HFF-Myc (cell line): Measurements from ENCODE around the gene BIRC6.

ENCODE experiments used
- DNase-seq: peaks from one replicate; pipeline ENCODE4 v3.0.0-alpha.2; 2011; ENCODE audit warnings: low read depth; ENCODE audit errors: extremely low read depth
- H3K4me3 ChIP-seq: replicated peaks from 2 replicates; pipeline ENCODE4 v1.5.1; 2011; ENCODE audit warnings: low read depth, mild to moderate bottlenecking, control low read depth, low read length
- TF ChIP-seq, protein P1 (sequence below): IDR thresholded peaks from 2 replicates; pipeline ENCODE4 v1.5.1; 2012; ENCODE audit warnings: mild to moderate bottlenecking, low read depth, low read length, control low read depth; ENCODE audit errors: missing control alignments

Gene BIRC6

DNA sequence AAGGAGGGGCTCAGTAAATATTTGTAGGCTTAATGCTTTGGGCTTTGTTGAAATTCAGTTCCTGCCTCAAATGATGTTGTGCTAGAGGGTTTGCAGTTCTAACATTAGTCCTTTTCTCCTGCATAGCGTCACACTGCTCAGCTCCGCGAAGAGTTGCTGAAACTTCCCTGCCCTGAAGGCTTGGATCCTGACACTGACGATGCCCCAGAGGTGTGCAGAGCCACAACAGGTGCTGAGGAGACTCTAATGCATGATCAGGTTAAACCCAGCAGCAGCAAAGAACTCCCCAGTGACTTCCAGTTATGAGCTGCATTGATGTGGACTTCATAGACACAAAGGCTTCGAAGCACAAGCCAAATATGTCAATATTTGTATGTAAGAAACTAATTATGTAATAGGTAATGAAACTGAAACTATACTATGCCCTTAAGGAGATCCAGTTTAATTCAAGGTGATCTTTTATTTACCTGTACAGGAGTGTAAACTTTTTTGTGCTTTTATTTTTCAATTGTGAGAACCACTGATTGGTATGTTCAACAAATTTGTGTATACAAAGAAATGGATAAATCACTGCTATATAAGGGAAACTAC is 260.9 kb downstream of the BIRC6 start:
- no peak overlapping the region for H3K4me3 ChIP-seq
- TF ChIP-seq, protein P1, sequence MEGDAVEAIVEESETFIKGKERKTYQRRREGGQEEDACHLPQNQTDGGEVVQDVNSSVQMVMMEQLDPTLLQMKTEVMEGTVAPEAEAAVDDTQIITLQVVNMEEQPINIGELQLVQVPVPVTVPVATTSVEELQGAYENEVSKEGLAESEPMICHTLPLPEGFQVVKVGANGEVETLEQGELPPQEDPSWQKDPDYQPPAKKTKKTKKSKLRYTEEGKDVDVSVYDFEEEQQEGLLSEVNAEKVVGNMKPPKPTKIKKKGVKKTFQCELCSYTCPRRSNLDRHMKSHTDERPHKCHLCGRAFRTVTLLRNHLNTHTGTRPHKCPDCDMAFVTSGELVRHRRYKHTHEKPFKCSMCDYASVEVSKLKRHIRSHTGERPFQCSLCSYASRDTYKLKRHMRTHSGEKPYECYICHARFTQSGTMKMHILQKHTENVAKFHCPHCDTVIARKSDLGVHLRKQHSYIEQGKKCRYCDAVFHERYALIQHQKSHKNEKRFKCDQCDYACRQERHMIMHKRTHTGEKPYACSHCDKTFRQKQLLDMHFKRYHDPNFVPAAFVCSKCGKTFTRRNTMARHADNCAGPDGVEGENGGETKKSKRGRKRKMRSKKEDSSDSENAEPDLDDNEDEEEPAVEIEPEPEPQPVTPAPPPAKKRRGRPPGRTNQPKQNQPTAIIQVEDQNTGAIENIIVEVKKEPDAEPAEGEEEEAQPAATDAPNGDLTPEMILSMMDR: no peak
- no peak for DNase-seq

DNA sequence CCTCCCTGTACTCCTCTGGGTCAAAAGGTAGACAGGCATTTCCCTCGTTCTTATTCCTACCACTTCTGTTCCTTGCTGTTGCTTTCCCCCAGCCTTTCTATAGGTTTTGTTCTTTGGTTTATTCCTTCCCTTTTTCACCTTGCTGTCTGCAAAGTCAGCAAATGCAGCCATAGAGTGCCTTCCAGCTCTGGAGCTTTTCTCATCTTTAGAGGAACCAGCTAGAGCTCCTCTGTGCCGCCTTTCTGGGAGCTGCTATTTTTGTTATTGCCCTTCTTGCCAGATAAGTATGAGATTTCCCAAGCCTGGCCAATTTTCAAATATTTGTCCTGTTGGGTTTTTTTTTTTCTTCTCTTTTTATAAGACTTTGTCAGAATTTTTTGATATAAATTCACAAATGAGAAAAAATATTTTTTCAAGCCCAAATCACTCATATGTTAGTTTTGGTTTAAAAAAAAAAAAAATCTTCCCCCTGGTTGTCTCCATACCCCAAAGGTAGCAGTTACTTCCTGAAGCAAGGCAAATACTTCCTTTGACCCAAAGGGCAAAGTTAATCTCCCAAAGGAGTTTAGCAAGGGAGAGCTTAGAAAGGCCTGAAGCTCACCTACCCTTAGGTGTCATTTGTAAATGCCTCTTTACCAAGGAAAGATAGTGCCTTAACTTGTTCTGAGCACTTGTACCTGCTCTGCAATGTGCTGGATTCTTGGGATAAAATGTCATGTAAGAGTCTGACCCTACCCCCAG is 265.9 kb downstream of the BIRC6 start:
- no peak for DNase-seq
- no peak overlapping the region for H3K4me3 ChIP-seq
- TF ChIP-seq, protein P1: no peak

DNA sequence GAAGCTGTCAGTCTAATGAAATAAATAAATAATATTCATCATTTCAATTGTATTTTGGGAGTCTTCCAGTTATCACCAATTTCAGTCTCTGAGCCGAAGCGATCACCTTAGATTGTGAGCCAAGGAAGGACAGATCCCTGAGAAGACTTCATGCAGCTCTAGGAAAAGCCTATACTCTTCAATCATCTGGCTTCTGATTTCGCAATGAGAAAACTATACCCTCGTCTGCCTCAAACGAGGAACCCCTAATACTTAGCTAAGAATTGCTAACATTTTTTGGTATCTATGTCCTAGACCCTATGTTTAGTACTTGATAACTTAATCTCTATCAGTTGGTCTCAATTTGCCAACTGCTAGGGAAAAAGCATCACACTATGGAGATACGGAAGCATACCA is 266.5 kb downstream of the BIRC6 start:
- H3K4me3 ChIP-seq: no peak overlapping the region
- TF ChIP-seq, protein P1: no peak
- no peak for DNase-seq

DNA sequence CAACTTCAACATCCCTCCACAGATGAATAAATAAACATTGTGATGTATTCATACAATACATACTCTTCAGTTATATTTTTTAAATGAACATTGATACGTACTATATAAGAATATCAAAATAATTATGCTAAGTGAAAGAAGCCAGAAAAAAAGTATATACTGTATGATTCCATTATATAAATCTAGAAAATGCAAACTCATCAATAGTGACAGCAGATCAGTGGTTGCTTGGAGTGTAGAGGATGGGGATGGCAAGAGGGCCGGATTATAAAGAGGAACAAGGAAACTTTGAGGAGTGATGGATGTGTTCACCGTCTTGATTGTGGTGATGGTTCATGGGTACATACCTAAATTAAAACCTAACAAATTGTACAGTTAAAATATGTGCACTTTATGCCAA is 268.0 kb downstream of the BIRC6 start:
- no peak for DNase-seq
- TF ChIP-seq, protein P1: no peak
- no peak overlapping the region for H3K4me3 ChIP-seq

DNA sequence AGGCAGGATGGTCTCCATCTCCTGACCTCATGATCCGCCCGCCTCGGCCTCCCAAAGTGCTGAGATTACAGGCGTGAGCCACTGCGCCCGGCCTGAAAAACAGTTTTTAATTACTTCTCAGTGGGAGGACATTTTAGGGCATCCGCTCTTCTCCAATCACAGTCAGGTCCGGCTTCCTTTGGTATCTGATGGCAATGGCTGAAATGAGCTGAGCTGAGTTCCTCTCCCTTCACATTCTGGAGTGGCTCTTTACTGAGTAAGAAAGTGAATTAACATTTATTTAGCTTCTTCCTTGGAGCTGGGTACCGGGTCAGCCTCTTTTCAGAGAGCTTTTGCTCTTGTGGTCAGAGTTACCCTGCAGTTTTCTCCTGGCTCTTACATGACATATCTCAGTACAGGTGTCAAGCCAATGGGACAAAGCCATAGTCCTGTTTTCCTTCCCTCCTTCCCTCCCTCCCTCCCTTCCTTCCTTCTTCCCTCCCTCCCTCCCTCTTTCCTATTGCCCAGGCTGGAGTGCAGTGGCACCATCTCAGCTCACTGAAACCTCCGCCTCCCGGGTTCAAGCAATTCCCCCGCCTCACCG is 269.9 kb downstream of the BIRC6 start:
- no peak for DNase-seq
- TF ChIP-seq, protein P1: no peak
- H3K4me3 ChIP-seq: no peak overlapping the region

DNA sequence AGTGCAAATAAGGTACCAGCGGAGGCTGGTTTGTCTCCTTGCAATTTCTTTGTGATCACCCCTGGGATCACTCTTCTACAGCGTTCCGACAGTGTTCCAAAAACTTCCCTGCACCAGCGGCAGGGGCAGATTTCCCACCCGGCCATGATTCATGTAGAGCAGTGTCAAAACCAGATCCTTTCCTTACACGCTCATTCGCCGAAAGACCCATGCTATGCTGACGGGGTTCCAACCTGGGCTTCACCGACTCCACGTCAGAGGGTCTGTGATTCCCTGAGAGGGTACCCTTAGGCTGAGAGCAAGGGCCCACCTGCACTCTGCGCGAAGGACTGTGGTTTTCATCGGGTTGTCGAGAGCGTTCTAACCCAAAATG is 270.6 kb downstream of the BIRC6 start:
- TF ChIP-seq, protein P1: no peak
- peak; percentile 24 for DNase-seq
- H3K4me3 ChIP-seq: peak overlapping the region; percentile 98
